RCC 7860 (cell line): ENCODE measurements around the gene ECHDC3.

Experiments
- DNase-seq: peaks from one replicate; pipeline ENCODE4 v3.0.0-alpha.2; 2015; ENCODE audit warnings: low spot score
- FAIRE-seq: peaks from 2 replicates; lab custom pipeline; 2012; peaks lifted over from hg19 to GRCh38; lab: Jason Lieb, UNC

Gene ECHDC3

GRCh38 chr10:11808808-11809207 lies 66.6 kb downstream of the ECHDC3 start:
- FAIRE-seq (no peak), DNase-seq (no peak)

- FAIRE-seq = no peak
- no peak for DNase-seq
These were observed 68.2 kb downstream of the ECHDC3 start for GRCh38 chr10:11810313-11810766.

- FAIRE-seq (no peak), DNase-seq (no peak)
These were observed 68.8 kb downstream of the ECHDC3 start for GRCh38 chr10:11810973-11811372.

GRCh38 chr10:11813177-11813576 lies 71.0 kb downstream of the ECHDC3 start:
- FAIRE-seq = no peak
- DNase-seq = no peak
